Heart left ventricle (tissue), 13 donors: ENCODE data around the gene KCNQ1.

Source experiments
- CTCF ChIP-seq, 12 donors: fragments of 200-600 bp; sonication (generic) in 4 of 12; IDR thresholded peaks; one replicate each; pipeline versions ENCODE4 v1.5.0 to v1.8.0; 2018 to 2022; ENCODE audit warnings: antibody characterized with exemption in 12 of 12, mild to moderate bottlenecking in 5 of 12
- POLR2A ChIP-seq, 2 donors: fragments of 450-650 bp; IDR thresholded peaks; one replicate each; pipeline ENCODE4 v1.6.1; 2017; ENCODE audit warnings: antibody characterized with exemption in 2 of 2, mild to moderate bottlenecking in 2 of 2, moderate library complexity in 2 of 2
- donor health status: ischemic (EF 13 %, LVEDD 7.1; RV severe dilation, severe dysfunction).
- donor health status: DM: no; HTN: yes; CAD: no.
- donor health status: DM: no; HTN: no; CAD: no.
- donor health status: ischemic (EF 25% LVEDD 6.9; RV normal size, moderate dysfunction).
- donor health status: ischemic (EF 25% LVEDD 5.7; RV mildly dilated, moderate dysfunction).
- donor health status: ischemic (EF 35%, LVEDD 5.7; RV mildly dilated, moderate dysfunction).
- donor health status: nonischemic (EF 11% LVEDD 7.7; RV severe dilation, severe dysfunction).
- donor health status: DM: yes; HTN: yes; CAD: no.
- donor health status: PGD.
- donor health status: ischemic (EF 29% LVEDD 5.4; RV normal size, mild dysfunction).
- donor health status: nonischemic (EF 23%, LVEDD 6.1; RV moderate dilation, normal function).

- TF ChIP-seq POLR2A (IDR thresholded peaks at IDR 0.05), result no peak
- no peak for TF ChIP-seq CTCF (IDR thresholded peaks at IDR 0.05)
Measured at GRCh38 chr11:2668876-2669275, 224.1 kb downstream of the KCNQ1 start.
